ENCODE data around the gene RIN3.

RIN3 gene

GRCh38 chr14:92695562-92695961 lies 182.0 kb downstream of the RIN3 start:
- DNase-seq: no peak

DNA sequence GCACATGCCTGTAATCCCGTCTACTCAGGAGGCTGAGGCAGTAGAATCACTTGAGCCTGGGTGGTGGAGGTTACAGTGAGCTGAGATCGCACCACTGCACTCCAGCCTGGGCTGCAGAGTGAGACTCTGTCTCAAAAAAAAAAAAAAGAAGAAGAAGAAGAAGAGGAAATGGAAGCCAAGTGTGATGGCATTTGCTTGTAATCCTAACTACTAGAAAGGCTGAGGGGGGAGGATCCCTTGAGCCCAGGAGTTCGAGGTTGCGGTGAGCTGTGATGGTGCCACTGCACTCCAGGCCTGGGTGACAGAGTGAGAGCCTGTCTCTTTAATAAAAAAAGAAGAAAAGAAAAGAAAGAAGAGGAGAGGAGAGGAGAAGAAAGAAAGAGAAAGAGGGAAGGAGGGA lies 182.8 kb downstream of the RIN3 start:
- DNase-seq: no peak

DNA sequence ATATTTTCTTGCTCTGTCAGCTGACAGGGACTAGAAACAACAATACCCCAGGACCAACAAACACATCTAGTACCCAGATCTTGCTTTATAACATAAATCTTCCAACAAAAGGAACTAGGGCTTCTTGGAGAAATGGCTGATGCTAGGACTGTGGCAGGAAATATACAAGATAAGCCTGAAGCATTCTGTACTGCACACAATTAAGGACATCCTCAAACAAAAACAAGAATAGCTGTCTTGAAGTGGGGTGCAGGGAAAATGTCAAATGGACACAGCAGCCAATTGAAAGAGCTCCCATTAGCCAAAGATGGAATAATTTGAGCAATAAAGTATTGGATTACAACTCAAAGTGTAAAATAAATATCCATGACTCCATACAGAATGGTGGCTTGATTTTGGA lies 184.8 kb downstream of the RIN3 start:
- DNase-seq: no peak

GRCh38 chr14:92701826-92702225 lies 188.2 kb downstream of the RIN3 start:
- DNase-seq: no peak

GRCh38 chr14:92702441-92702918 lies 188.9 kb downstream of the RIN3 start:
- DNase-seq: no peak

- DNase-seq: no peak
These were observed 189.9 kb downstream of the RIN3 start for GRCh38 chr14:92703516-92703915.

DNA sequence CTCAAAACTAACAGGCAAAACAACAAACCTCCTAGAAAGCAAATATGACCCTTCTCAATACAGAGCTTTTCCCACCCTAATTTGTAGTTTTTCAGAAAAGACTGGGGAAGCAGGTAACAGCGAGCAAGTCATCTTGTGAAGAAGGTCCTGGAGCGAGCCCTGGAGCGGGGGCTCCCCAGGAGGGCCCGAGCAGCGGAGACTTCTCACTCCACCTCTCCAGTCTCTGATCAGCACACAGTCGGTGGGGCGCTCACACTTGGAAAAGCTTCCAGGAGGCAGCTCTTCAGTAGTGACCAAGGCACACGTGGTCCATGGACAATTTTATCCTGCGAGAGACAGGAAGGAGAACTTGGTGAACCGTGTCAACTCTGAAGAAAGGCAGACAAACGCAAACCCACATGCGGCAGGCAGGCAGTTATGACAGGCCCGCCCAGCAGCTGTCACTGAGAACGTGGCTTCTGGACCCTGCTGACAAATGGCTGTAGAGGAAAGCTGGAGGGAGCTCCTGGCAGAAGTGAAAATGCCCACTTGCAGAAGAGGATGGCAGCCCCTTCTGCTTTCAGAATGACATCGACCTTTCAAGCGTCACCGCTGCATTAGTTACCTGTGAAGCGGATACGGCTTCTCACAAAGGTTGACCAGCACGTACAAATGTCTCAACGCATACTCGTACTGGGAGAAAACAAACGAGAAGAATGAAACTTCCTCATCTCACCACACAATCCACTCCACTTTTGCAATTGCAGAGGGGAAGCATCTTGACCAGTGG lies 190.6 kb downstream of the RIN3 start:
- no peak for DNase-seq

DNA sequence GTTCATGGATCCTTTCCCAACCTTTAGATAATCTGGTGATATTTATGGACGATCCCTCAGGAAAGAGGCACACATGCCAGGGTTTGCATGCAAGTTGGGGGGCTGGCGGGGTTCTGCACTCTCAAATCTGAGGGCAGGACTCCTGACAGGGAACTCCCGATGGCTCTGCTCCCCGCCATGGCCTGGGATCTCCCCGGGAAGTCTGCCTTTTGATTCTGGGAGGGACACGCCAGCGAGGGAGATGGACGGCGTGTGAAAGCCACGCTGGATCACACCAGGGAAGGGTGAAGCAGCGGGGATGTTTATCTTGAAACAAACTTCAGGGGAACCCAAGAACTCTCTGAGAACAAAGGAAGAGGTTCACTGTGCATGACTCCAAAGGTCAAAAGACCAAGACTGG lies 191.2 kb downstream of the RIN3 start:
- DNase-seq: no peak

DNA sequence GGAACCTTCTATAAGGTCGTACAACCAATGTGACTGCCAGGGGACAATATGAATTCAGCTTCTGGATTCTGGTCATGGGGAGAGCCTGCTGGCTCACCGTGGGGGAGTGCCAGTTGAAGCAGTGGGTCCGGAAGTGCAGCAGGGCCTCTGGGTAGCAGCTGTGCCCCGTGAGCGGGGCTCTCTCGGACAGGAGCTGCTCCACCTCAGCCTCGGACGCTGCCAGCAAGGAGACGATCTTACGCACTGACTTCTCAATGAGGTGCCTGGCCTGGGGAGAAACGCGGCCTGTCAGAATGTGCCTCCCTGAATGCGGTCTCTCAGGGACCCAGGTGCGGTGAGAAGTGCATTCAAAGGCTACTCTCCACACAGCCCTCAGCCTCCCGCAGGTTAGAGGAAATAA lies 192.8 kb downstream of the RIN3 start:
- DNase-seq: no peak

GRCh38 chr14:92709340-92710000 lies 195.9 kb downstream of the RIN3 start:
- no peak for DNase-seq

GRCh38 chr14:92710001-92710341 lies 196.4 kb downstream of the RIN3 start:
- DNase-seq: no peak

GRCh38 chr14:92711976-92712653 lies 198.5 kb downstream of the RIN3 start:
- DNase-seq: no peak

- no peak for DNase-seq
These were observed 199.1 kb downstream of the RIN3 start for GRCh38 chr14:92712654-92713051.

DNA sequence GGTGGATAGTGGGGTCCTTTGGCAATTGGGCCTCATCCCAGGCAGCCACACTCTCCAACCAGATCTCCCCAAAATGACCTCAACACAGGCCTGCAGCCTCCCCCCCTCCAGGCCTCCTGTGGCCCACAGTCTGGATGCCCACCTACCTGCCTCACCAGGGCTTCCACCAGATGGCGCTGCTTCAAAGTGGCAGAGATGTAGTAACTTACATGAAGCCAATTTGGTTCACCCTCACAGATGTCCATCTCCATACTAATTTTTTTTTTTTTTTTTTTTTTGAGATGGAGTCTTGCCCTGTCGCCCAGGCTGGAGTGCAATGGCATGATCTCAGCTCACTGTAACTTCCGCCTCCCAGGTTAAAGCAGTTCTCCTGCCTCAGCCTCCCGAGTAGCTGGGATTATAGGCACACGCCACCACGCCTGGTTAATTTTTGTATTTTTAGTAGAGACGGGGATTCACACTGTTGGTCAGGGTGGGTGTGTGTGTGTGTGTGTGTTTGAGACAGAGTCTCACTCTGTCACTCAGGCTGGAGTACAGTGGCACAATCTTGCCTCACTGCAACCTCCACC lies 201.2 kb downstream of the RIN3 start:
- DNase-seq: peak; percentile 90 to 91

- no peak for DNase-seq
These were observed 202.6 kb downstream of the RIN3 start for GRCh38 chr14:92716131-92716530.

GRCh38 chr14:92717571-92718042 lies 204.0 kb downstream of the RIN3 start:
- no peak for DNase-seq

- DNase-seq: no peak
These were observed 205.1 kb downstream of the RIN3 start for GRCh38 chr14:92718664-92719063.

- DNase-seq: no peak
These were observed 205.8 kb downstream of the RIN3 start for GRCh38 chr14:92719421-92719820.

DNA sequence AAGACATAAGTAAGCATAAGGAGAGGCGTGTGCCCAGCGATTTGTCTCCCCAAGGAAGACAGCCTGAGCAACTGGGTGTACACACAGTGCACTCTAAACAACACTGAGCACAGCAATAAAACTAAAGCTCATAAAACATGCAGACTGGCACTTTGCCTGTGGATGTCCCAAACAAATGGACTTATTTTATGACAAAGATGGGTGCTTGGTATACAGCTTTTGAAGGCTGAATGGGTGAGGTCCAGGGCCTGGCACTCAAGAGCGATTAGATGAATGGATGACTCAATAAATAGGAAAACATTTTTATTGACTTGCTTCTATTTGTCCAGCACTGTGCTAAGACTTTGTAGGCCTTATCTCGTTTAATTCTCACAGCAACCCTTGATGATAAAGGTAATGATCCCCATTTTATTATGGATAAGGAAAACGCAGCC lies 206.3 kb downstream of the RIN3 start:
- no peak for DNase-seq

GRCh38 chr14:92724516-92725340 lies 211.1 kb downstream of the RIN3 start:
- DNase-seq: no peak

DNA sequence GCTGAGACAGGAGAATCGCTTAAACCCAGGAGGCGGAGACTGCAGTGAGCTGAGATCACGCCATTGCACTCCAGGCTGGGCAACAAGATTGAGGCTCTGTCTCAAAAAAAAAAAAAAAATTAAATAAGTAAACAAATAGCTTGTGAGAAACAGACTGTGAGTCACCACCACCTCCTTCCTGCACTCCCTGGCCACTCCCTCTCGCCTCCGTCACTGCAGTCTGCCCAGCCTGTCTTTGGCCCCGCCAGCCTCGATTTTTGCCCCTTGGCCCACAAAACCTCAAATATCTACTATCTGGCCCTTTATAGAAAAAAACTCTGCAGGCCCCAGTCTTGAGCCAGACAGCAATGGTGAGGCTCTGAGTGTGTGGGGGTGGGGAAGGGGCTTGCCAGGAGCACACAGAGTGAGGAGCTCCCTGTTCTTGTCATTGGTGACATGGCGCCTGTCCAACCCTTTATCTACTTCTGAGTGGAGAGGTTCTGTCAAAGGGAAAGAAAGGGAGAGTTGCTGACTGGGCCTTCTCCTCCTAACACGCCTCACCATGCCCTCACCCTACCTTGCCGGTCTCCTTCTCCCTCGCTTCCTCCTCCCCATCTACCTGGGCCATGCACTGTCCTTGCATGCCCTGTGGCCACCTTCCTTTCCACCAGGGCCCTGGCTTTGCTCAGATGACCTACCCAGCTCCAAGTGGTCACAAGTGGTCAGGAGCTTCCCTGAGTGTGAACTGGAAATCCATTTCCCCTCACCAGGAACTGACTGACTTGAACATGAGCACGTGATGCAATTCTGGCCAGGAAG lies 212.8 kb downstream of the RIN3 start:
- peak in 1 of 2 donors; percentile 18 for DNase-seq

DNA sequence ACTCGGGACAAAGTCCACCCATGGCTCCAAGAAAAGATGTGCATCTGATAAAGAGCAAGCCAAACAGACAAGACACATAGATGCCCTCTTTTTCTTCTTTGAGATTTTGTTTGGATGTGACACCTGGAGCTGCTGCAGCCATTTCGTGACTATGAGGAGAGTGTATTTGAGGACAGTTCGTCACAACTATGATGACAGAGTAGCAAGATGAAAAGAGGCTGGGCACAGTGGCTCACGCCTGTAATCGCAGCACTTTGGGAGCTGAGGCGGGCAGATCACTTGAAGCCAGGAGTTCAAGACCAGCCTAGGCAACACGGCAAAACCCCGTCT lies 213.3 kb downstream of the RIN3 start:
- no peak for DNase-seq
